ENCODE data around the gene OBSCN. TPM values are rescaled to one million over a fixed set of nuclear protein-coding genes. Genes with fewer than 3 reads are reported as not detected.

Gene OBSCN
- total and polyA plus RNA-seq, 5 donors = 144 to 234 (median 188) TPM

- Histone ChIP-seq H3K4me3 (ENCODE audit: low read length) (no peak overlapping the region), H3K27ac (ENCODE audit: low read length) (no peak overlapping the region), H3K9me3 (ENCODE audit: control insufficient read depth, low read length) (no peaks in the 10 kb centered on the region), H3K27me3 (ENCODE audit: control insufficient read depth, insufficient read depth) (no peaks in the 10 kb centered on the region), H3K4me1 (ENCODE audit: control insufficient read depth, insufficient read depth, low read length) (no peaks in the 10 kb centered on the region)
- DNase-seq (peak in 1 of 3 donors; percentile 22), ATAC-seq (no peak)
- 90% methylated on average over 21 of the region's 21 CpGs for WGBS
- intact Hi-C loops (cut with DNase I) = no loop called here
Measured at GRCh38 chr1:228338521-228339051, 130.7 kb downstream of the OBSCN start.

DNA sequence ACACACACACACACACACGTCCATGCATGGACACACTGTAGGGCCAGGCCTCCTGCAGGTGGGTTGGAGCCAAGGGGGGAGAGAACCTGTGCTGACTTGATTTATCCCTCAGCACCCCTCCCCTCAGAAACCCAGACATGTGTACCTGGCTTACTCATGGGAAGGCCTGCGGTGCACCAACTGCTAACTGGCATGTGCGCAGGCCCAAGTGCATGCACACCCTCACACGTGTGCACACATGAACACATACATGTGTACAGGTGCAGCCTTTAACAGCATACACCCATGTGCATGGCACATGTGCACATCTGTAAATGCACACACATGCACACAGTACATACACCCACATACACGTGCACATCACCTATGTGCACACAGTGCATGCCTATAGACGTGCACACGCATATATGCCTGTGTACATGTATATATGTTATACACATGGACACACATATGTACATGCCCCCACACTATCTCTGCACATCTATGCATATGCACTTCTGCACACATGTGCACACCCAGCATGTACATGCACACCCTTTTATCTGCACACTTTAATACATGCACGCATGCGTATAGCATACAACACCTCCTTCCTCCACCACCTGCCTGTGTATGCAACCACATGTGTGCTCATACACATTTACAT lies 131.3 kb downstream of the OBSCN start:
- Histone ChIP-seq H3K4me1 (ENCODE audit: control insufficient read depth, insufficient read depth, low read length) (no peaks in the 10 kb centered on the region), H3K27ac (ENCODE audit: low read length) (no peak overlapping the region), H3K27me3 (ENCODE audit: control insufficient read depth, insufficient read depth) (no peaks in the 10 kb centered on the region), H3K4me3 (ENCODE audit: low read length) (no peak overlapping the region), H3K9me3 (ENCODE audit: control insufficient read depth, low read length) (no peaks in the 10 kb centered on the region)
- intact Hi-C loops (cut with DNase I) = no loop called here
- peak in 1 of 3 donors; percentile 23 for DNase-seq
- no peak for ATAC-seq
- 91% methylated on average over 9 of the region's 9 CpGs for WGBS

DNA sequence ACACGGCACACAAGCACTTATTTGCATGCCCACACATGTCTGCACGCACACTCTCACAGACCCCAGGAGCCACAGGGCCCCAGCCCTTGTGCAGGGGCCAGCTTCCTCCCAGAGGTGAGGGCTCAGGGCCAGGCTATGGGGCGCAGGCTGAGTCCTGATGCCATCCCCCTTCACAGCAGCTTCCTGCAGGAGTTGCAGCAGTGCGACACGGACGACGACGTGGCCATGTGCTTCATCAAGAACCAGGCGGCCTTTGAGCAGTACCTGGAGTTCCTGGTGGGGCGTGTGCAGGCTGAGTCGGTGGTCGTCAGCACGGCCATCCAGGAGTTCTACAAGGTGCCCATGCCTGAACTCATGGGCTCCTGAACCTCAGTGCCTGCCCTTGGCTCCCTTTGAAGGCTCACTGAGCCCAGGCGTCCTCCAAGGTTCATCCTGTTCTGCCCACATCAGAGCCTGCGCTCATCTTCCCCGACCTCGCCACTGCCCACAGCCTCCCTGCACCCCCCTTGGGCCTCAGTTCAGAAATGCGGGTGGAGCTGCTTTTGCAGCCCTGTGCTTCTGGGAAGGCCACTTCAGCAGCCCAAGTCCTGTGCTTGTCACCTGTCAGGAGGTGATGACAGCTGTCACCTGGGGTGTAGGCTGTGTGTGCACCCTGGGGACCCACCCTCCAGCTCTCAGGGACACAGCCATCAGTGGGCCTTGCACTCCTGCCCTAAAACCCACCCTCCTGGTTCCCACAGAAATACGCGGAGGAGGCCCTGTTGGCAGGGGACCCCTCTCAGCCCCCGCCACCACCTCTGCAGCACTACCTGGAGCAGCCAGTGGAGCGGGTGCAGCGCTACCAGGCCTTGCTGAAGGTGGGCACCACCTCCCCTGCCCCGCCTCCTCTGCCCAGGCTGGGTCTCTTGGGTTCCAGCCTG lies 132.2 kb downstream of the OBSCN start:
- Histone ChIP-seq H3K27ac (ENCODE audit: low read length) (no peak overlapping the region), H3K27me3 (ENCODE audit: control insufficient read depth, insufficient read depth) (no peaks in the 10 kb centered on the region), H3K9me3 (ENCODE audit: control insufficient read depth, low read length) (no peaks in the 10 kb centered on the region), H3K4me3 (ENCODE audit: low read length) (no peak overlapping the region), H3K4me1 (ENCODE audit: control insufficient read depth, insufficient read depth, low read length) (no peaks in the 10 kb centered on the region)
- intact Hi-C loops (cut with DNase I) = no loop called here
- DNase-seq = peak in 2 of 3 donors; percentile 36 to 43
- ATAC-seq = no peak
- whole genome bisulfite sequencing = 89% methylated on average over 24 of the region's 24 CpGs

- no peak for ATAC-seq
- WGBS = 84% methylated on average over 39 of the region's 39 CpGs
- intact Hi-C loops (cut with DNase I) = no loop called here
- DNase-seq = peak in 2 of 3 donors; percentile 64 to 65
- H3K27ac ChIP-seq (ENCODE audit: low read length) = no peak overlapping the region
- H3K4me3 ChIP-seq (ENCODE audit: low read length) = no peak overlapping the region
- no peaks in the 10 kb centered on the region for H3K9me3 ChIP-seq (ENCODE audit: control insufficient read depth, low read length)
- no peaks in the 10 kb centered on the region for H3K27me3 ChIP-seq (ENCODE audit: control insufficient read depth, insufficient read depth)
- H3K4me1 ChIP-seq (ENCODE audit: control insufficient read depth, insufficient read depth, low read length) = no peaks in the 10 kb centered on the region
Measured at GRCh38 chr1:228340686-228341449, 133.0 kb downstream of the OBSCN start.

DNA sequence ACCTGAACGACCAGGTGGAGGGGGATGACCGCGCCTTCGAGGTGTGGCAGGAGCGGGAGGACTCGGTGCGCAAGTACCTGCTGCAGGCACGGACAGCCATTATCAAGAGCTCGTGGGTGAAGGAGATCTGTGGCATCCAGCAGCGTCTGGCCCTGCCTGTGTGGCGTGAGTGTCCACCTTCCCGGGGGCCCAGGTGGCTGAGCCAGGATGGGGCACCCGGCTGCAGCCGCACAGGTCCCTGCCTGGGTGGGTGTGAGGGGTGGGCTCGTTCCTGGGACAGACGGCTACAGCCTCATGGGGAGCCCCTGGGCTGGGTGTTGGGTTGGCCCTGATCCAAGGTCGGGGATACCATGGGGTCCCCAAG lies 133.6 kb downstream of the OBSCN start:
- H3K4me1 ChIP-seq (ENCODE audit: control insufficient read depth, insufficient read depth, low read length) = peaks cover 1% of the 10 kb centered on the region
- ATAC-seq (no peak), DNase-seq (peak in 1 of 3 donors; percentile 49)
- WGBS = 87% methylated on average over 17 of the region's 17 CpGs
- no peak overlapping the region for H3K27ac ChIP-seq (ENCODE audit: low read length)
- no peak overlapping the region for H3K4me3 ChIP-seq (ENCODE audit: low read length)
- no peaks in the 10 kb centered on the region for H3K9me3 ChIP-seq (ENCODE audit: control insufficient read depth, low read length)
- H3K27me3 ChIP-seq (ENCODE audit: control insufficient read depth, insufficient read depth) = no peaks in the 10 kb centered on the region
- intact Hi-C loops (cut with DNase I) = no loop called here

DNA sequence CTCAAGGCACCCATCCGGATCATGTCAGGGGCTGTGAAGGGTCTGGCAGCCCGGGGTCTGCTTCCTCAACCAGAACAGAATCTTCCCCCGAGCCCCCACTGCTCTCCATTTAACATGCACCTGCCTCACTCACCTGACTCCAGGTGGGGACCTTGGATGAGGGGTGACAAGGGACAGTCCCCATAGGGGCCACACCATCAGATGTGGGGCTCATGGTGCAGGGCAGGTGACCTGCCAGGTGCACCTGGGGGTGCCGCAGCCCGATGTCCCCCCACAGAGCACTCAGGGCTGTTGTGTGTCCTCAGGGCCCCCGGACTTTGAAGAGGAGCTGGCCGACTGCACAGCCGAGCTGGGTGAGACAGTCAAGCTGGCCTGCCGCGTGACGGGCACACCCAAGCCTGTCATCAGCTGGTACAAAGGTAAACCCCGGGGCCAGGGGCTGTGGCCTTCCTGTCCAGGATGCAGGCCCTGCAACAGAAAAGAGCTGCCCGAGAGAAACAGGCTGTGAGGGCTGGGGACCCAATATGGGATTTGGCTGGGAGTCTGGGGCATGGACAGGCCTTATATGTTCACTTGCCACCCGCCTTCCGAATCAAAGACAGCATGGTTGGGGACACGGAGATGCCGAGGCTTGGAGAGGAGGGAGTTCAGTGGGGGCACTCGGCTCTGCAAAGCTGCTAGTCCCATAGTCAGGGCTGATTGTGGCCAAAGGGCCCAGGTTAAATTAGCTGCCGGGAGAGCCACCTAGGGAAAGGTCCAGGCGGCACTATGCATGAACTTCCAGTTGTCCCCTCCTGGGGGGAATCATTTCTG lies 134.2 kb downstream of the OBSCN start:
- no peak overlapping the region for H3K27ac ChIP-seq (ENCODE audit: low read length)
- H3K4me3 ChIP-seq (ENCODE audit: low read length) = no peak overlapping the region
- intact Hi-C loops (cut with DNase I) = no loop called here
- ATAC-seq (no peak), DNase-seq (peak in 2 of 3 donors; percentile 16 to 42)
- 89% methylated on average over 20 of the region's 20 CpGs for WGBS
- H3K9me3 ChIP-seq (ENCODE audit: control insufficient read depth, low read length) = no peaks in the 10 kb centered on the region
- H3K4me1 ChIP-seq (ENCODE audit: control insufficient read depth, insufficient read depth, low read length) = peaks cover 4% of the 10 kb centered on the region
- no peaks in the 10 kb centered on the region for H3K27me3 ChIP-seq (ENCODE audit: control insufficient read depth, insufficient read depth)

DNA sequence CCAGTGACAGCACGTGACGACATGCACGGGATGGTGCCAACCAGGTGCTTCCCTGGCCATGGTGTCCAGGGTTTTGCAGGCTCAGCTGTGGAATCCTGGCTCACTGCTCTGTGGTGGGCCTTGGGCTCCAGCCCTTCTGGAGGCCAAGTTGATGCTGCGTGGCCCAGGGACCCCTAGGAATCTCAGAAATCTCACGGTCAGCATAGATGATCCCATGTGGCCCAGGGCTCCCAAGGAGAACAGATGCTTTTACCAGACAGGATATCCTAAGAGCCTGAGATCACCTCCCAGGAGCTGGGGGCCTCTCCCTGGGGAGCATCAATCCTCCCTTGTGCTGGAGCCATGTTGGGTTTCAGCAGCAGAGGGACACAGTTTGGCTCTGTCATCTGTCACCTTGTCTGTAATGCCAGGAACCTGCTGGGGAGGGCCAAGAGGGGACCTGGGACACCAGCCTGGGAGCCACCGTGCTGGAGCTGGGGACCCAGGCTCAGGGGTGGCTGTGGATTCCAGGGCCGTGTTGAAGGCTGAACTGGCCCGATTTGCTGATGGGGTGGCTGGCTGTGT lies 134.9 kb downstream of the OBSCN start:
- H3K27ac ChIP-seq (ENCODE audit: low read length) = no peak overlapping the region
- intact Hi-C loops (cut with DNase I) = no loop called here
- DNase-seq (peak in 2 of 3 donors; percentile 16 to 17), ATAC-seq (no peak)
- H3K27me3 ChIP-seq (ENCODE audit: control insufficient read depth, insufficient read depth) = no peaks in the 10 kb centered on the region
- no peak overlapping the region for H3K4me3 ChIP-seq (ENCODE audit: low read length)
- no peaks in the 10 kb centered on the region for H3K9me3 ChIP-seq (ENCODE audit: control insufficient read depth, low read length)
- H3K4me1 ChIP-seq (ENCODE audit: control insufficient read depth, insufficient read depth, low read length) = peaks cover 4% of the 10 kb centered on the region
- WGBS = 80% methylated on average over 8 of the region's 8 CpGs

DNA sequence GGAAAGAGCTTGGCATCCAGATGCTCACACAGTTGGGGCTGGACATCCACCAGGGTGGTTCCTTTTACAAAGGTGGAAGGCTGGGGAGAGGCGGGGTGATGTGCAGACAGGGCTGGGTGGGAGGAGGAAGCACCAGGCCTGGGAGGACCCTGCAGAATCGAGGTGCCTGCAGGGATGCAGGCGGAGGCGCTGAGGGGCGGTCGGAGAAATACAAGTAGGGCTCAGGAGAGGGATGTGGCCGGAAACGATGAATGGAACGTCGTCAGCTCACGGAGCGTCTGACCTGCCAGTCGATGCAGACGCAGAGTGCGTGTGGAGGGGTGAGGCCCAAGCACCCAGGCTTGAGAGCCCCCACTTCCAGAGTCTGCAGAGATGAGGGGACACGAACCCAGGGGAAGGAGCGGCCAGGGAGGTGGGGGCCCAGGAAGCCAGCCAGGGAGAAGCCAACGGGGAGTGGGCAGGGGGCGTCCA lies 135.4 kb downstream of the OBSCN start:
- Histone ChIP-seq H3K9me3 (ENCODE audit: control insufficient read depth, low read length) (no peaks in the 10 kb centered on the region), H3K27ac (ENCODE audit: low read length) (no peak overlapping the region), H3K27me3 (ENCODE audit: control insufficient read depth, insufficient read depth) (no peaks in the 10 kb centered on the region), H3K4me1 (ENCODE audit: control insufficient read depth, insufficient read depth, low read length) (peaks cover 4% of the 10 kb centered on the region), H3K4me3 (ENCODE audit: low read length) (no peak overlapping the region)
- DNase-seq (peak in 2 of 3 donors; percentile 42 to 44), ATAC-seq (no peak)
- intact Hi-C loops (cut with DNase I) = no loop called here
- 90% methylated on average over 19 of the region's 19 CpGs for WGBS

DNA sequence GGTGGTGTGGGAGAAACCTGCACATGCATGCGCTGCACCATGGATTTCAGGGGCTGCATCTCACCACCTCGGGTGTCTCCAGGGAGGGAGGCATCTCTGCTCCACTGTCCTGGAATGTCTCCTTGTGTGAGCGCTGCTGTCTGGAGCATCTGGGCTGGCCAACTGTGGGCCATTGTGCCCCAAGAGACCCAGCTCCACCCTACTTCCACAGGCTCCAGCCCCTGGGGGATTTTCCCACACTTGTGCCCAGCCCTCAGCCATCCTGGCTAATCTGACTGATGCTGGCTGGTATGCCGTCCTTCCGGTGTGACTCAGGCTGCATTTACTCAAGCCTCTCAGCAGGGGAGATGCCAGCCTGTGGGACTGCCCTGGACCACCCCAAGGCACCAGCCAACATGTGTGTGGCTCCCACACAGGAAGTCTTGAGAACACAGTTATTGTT lies 136.8 kb downstream of the OBSCN start:
- H3K4me3 ChIP-seq (ENCODE audit: low read length) = no peak overlapping the region
- no peak overlapping the region for H3K27ac ChIP-seq (ENCODE audit: low read length)
- H3K27me3 ChIP-seq (ENCODE audit: control insufficient read depth, insufficient read depth) = no peaks in the 10 kb centered on the region
- H3K4me1 ChIP-seq (ENCODE audit: control insufficient read depth, insufficient read depth, low read length) = peaks cover 4% of the 10 kb centered on the region
- ATAC-seq (no peak), DNase-seq (peak in 1 of 3 donors; percentile 34)
- intact Hi-C loops (cut with DNase I) = no loop called here
- WGBS = 88% methylated on average over 5 of the region's 5 CpGs
- H3K9me3 ChIP-seq (ENCODE audit: control insufficient read depth, low read length) = no peaks in the 10 kb centered on the region

All from right cardiac atrium (tissue), 5 donors.